IMR-90 (cell line): Measurements from ENCODE around the gene MAFG. TPM values are rescaled to one million over a fixed set of nuclear protein-coding genes. Genes with fewer than 3 reads are reported as not detected.

ENCODE experiments used
- ATAC-seq: fragments of 200-7000 bp; cut with Tn5 transposase; 2 replicates; pipeline ENCODE4 v1.9.1; 2020; ENCODE audit warnings: low read depth, mild to moderate bottlenecking, moderate library complexity
- BruUV-seq: library from RNA; stranded (reverse); fragments of 400-500 nt; replicated peaks from 2 replicates; lab custom pipeline; 2021; lab: Mats Ljungman, UMichigan
- CTCF ChIA-PET: fragments of 300-600 bp; formaldehyde crosslinking; extraction: SDS; loops from one replicate; lab custom pipeline; 2021; ENCODE audit warnings: antibody characterized with exemption; lab: Yijun Ruan, JAX
- POLR2A ChIA-PET: fragments of 300-600 bp; sonication (Branson Sonifier 250); formaldehyde crosslinking; loops from one replicate; lab custom pipeline; 2022; ENCODE audit warnings: antibody characterized with exemption; ENCODE audit not compliant: unreplicated experiment; lab: Charles Lee
- DNase-seq: peaks from one replicate; pipeline ENCODE4 v3.0.0; 2013
- H2AFZ ChIP-seq: replicated peaks from 2 replicates; pipeline ENCODE3; 2013; ENCODE audit warnings: low read length, mild to moderate bottlenecking; ENCODE audit not compliant: poor library complexity
- H2AK5ac ChIP-seq: 2 replicates; pipeline ENCODE4 v1.6.1; 2013; ENCODE audit warnings: low read depth, low read length, inconsistent platforms
- H2AK9ac ChIP-seq: replicated peaks from 2 replicates; pipeline ENCODE3; 2013; ENCODE audit warnings: mild to moderate bottlenecking, low read depth, low read length, moderate library complexity; ENCODE audit not compliant: poor library complexity
- H2BK120ac ChIP-seq: 2 replicates; pipeline ENCODE4 v1.6.1; 2013; ENCODE audit warnings: low read depth, low read length, inconsistent platforms
- H2BK15ac ChIP-seq: 3 replicates; pipeline ENCODE4 v1.6.1; 2013; ENCODE audit warnings: low read depth, low read length, inconsistent platforms
- H2BK20ac ChIP-seq: 2 replicates; pipeline ENCODE4 v1.6.1; 2013; ENCODE audit warnings: low read depth, mild to moderate bottlenecking, inconsistent platforms, low read length, moderate library complexity
- H2BK5ac ChIP-seq: 2 replicates; pipeline ENCODE4 v1.6.1; 2013; ENCODE audit warnings: mild to moderate bottlenecking, low read depth, low read length, inconsistent platforms; ENCODE audit not compliant: poor library complexity, severe bottlenecking
- H3K14ac ChIP-seq: replicated peaks from 2 replicates; pipeline ENCODE4 v1.6.1; 2013; ENCODE audit warnings: low read depth, low read length, inconsistent platforms
- H3K18ac ChIP-seq: 2 replicates; pipeline ENCODE4 v1.6.1; 2013; ENCODE audit warnings: low read depth, low read length, control low read depth
- H3K23ac ChIP-seq: 2 replicates; pipeline ENCODE4 v1.6.1; 2013; ENCODE audit warnings: low read depth, low read length, inconsistent platforms
- H3K27ac ChIP-seq: 2 replicates; pipeline ENCODE4 v1.5.1; 2013; ENCODE audit warnings: mild to moderate bottlenecking, control low read depth, low read length; ENCODE audit not compliant: insufficient read depth
- H3K27me3 ChIP-seq: 2 replicates; pipeline ENCODE4 v1.6.1; 2013; ENCODE audit warnings: low read length; ENCODE audit not compliant: control insufficient read depth, insufficient read depth
- H3K36me3 ChIP-seq: 2 replicates; pipeline ENCODE4 v1.6.1; 2013; ENCODE audit warnings: low read length, mixed read lengths; ENCODE audit not compliant: control insufficient read depth, insufficient read depth
- H3K4ac ChIP-seq: 2 replicates; pipeline ENCODE4 v1.6.1; 2013; ENCODE audit warnings: low read depth, low read length, inconsistent platforms
- H3K4me1 ChIP-seq: 2 replicates; pipeline ENCODE4 v1.6.1; 2013; ENCODE audit warnings: low read length, mixed read lengths; ENCODE audit not compliant: control insufficient read depth, insufficient read depth
- H3K4me2 ChIP-seq: 2 replicates; pipeline ENCODE4 v1.6.1; 2013; ENCODE audit warnings: low read depth, mild to moderate bottlenecking, control low read depth, low read length, moderate library complexity
- H3K4me3 ChIP-seq: 2 replicates; pipeline ENCODE4 v1.5.1; 2013; ENCODE audit warnings: low read depth, mild to moderate bottlenecking, control low read depth, low read length, moderate library complexity; ENCODE audit not compliant: insufficient read depth
- H3K56ac ChIP-seq: 2 replicates; pipeline ENCODE4 v1.6.1; 2013; ENCODE audit warnings: low read length, inconsistent platforms; ENCODE audit not compliant: insufficient read depth; ENCODE audit errors: extremely low read depth
- H3K79me1 ChIP-seq, 2 experiments: 2 replicates each; pipeline ENCODE4 v1.6.1; 2013; ENCODE audit warnings: low read length in 2 of 2, inconsistent platforms in 1 of 2, low read depth in 1 of 2
- H3K9ac ChIP-seq: 2 replicates; pipeline ENCODE4 v1.6.1; 2013; ENCODE audit warnings: low read depth, low read length, control low read depth
- H3K9me1 ChIP-seq: 2 replicates; pipeline ENCODE4 v1.6.1; 2013; ENCODE audit warnings: low read length, inconsistent platforms; ENCODE audit not compliant: insufficient read depth
- H3K9me3 ChIP-seq: 2 replicates; pipeline ENCODE4 v1.6.1; 2013; ENCODE audit warnings: low read length; ENCODE audit not compliant: control insufficient read depth, insufficient read depth
- H4K20me1 ChIP-seq: 2 replicates; pipeline ENCODE4 v1.6.1; 2013; ENCODE audit warnings: low read length, inconsistent platforms; ENCODE audit not compliant: insufficient read depth
- H4K5ac ChIP-seq: 2 replicates; pipeline ENCODE4 v1.6.1; 2013; ENCODE audit warnings: mild to moderate bottlenecking, low read depth, low read length, control low read depth
- H4K8ac ChIP-seq, 2 experiments: 2 replicates each; pipeline ENCODE4 v1.6.1; 2013; ENCODE audit warnings: low read depth in 2 of 2, low read length in 2 of 2, control low read depth in 1 of 2, inconsistent platforms in 1 of 2
- H4K91ac ChIP-seq: 2 replicates; pipeline ENCODE4 v1.6.1; 2013; ENCODE audit warnings: low read depth, low read length, inconsistent platforms; ENCODE audit not compliant: insufficient read depth
- BHLHE40 ChIP-seq: fragments of 150-350 bp; IDR thresholded peaks from 2 replicates; pipeline ENCODE4 v1.6.1; 2016; ENCODE audit warnings: mild to moderate bottlenecking, low read depth, low read length
- CEBPB ChIP-seq: IDR thresholded peaks from 2 replicates; pipeline ENCODE4 v1.6.1; 2012; ENCODE audit warnings: low read depth, low read length, improper control_type of control experiment
- ELK1 ChIP-seq: fragments of 150-350 bp; IDR thresholded peaks from 2 replicates; pipeline ENCODE4 v1.6.1; 2016; ENCODE audit warnings: low read depth, mild to moderate bottlenecking, low read length, moderate library complexity, borderline replicate concordance
- MXI1 ChIP-seq: IDR thresholded peaks from 2 replicates; pipeline ENCODE4 v1.6.1; 2012; ENCODE audit warnings: low read depth, mild to moderate bottlenecking, low read length, moderate library complexity, borderline replicate concordance
- RCOR1 ChIP-seq: IDR thresholded peaks from 2 replicates; pipeline ENCODE4 v1.6.1; 2012; ENCODE audit warnings: mild to moderate bottlenecking, low read length, improper control_type of control experiment; ENCODE audit not compliant: insufficient replicate concordance
- RFX5 ChIP-seq: IDR thresholded peaks from 2 replicates; pipeline ENCODE4 v1.8.0; 2012; ENCODE audit warnings: low read depth, mild to moderate bottlenecking, low read length, moderate library complexity
- USF2 ChIP-seq: fragments of 150-350 bp; IDR thresholded peaks from 2 replicates; pipeline ENCODE4 v1.6.1; 2017; ENCODE audit warnings: mild to moderate bottlenecking, antibody characterized with exemption, low read length, low read depth
- WGBS, 2 experiments: methylation state at CpG; one replicate each; pipeline versions ENCODE4 v1.1.5 to v1.1.7; 2013; ENCODE audit warnings: missing lambda C conversion rate in 2 of 2; ENCODE audit not compliant: insufficient read length in 1 of 2; ENCODE audit errors: extremely low coverage in 2 of 2; 5-methylcytosine and 5-hydroxymethylcytosine counted together
- dilution Hi-C: fragments of 300-500 bp; cut with HindIII; formaldehyde crosslinking; loops from one replicate; pipeline ENCODE4 v1.14.3; 2018; ENCODE audit warnings: low sequenced_read_pairs; ENCODE audit not compliant: unreplicated experiment
- in situ Hi-C: fragments of 300-500 bp; cut with MboI; formaldehyde crosslinking; loops from 3 replicates; pipeline ENCODE4 v1.14.3; 2019; ENCODE audit warnings: low sequenced_read_pairs, inconsistent platforms, mixed read lengths
- intact Hi-C: fragments of 100-400 bp; cut with micrococcal nuclease; formaldehyde crosslinking; loops from 2 replicates; pipeline ENCODE4 v1.10.0; 2022
- polyA plus RNA-seq, 3 experiments: library from polyadenylated mRNA; depleted of rRNA; stranded (reverse); fragments of >200 nt; gene quantifications; 2 replicates each; pipeline ENCODE4 v1.2.3, GENCODE V29; 2012; ENCODE audit warnings: low replicate concordance in 1 of 3
- total RNA-seq: library from RNA; depleted of rRNA; stranded (reverse); fragments of >200 nt; gene quantifications from 2 replicates; pipeline ENCODE4 v1.2.3, GENCODE V29; 2012

Gene MAFG
- total and polyA plus RNA-seq, 2 of the 4 experiments (the other 2 are of a cell fraction) = 6.1 to 15.4 TPM

DNA sequence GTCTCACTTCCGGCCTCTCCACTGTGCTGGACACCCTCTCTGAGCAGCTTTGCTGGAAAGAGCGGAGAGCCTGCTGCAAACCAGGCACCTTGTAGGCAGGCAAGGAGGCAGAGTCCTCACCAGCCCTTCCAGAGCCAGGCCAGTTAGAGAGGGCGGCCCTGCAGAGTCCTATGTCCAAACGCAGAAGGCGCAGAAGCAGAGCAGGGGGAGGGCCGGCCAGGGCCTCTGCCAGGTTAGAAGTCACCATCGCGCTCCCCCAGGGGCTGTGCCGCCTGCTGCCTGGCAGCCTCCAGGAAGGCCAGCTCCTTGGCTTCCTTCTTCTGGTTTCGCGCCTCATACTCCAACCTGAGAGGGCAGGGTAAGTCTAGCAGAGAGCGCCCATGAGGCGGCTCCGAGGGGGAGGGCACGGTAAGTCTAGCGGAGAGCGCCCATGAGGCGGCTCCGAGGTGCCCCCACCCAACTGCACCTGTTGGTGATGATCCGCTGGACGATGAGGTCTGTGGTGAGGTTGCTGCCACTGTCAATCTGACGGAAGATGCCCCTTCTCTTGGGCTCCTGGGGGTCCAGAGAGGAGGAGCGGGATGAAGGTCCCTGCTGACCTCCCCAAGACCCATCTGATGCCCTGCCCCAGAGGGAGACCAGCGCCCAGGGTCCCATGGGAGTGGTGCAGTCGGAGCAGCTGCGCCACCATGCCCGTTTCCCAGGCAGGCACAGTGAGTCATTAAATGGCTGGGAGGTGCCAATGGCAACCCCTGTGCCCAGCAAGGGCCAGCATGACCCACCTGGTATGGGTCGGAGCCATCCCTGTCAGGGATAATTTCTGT lies 22.7 kb downstream of the MAFG start:
- no peak overlapping the region for H3K18ac ChIP-seq
- H3K56ac ChIP-seq = no peak overlapping the region
- 0 out of 2 replicates have a peak, but pooled peaks cover 4% of the 10 kb centered on the region for H3K9me1 ChIP-seq
- H2AFZ ChIP-seq = no peak overlapping the region
- WGBS, 2 experiments = 84% methylated on average over 5 of the region's 28 CpGs; no CpG with 5 or more reads in 1 of the 2 experiments
- DNase-seq (no peak), ATAC-seq (no peak)
- peaks cover 10% of the 10 kb centered on the region for H4K20me1 ChIP-seq
- H4K91ac ChIP-seq = no peak overlapping the region
- CTCF ChIA-PET = no interaction called here
- no peak overlapping the region for H2BK5ac ChIP-seq
- no peak overlapping the region for H3K27ac ChIP-seq
- POLR2A ChIA-PET = no interaction called here
- no peak overlapping the region for H2AK9ac ChIP-seq
- H3K36me3 ChIP-seq = peaks cover 20% of the 10 kb centered on the region; the same call in 1 of the 2 replicates
- dilution Hi-C loops = no loop called here
- intact Hi-C loops = no loop called here
- no peak overlapping the region for H3K4me3 ChIP-seq
- H4K5ac ChIP-seq = no peak overlapping the region
- no peak overlapping the region for H2BK120ac ChIP-seq
- TF ChIP-seq RFX5 (no peak), MXI1 (no peak), BHLHE40 (no peak), RCOR1 (no peak), ELK1 (no peak), USF2 (no peak), CEBPB (no peak)
- no peak overlapping the region for H3K9ac ChIP-seq
- peaks cover 2% of the 10 kb centered on the region; the same call in 1 of the 2 replicates for H3K4me1 ChIP-seq
- no peak overlapping the region for H3K4ac ChIP-seq
- in situ Hi-C loops = no loop called here
- H3K23ac ChIP-seq = no peak overlapping the region
- H3K9me3 ChIP-seq = no peaks in the 10 kb centered on the region
- H2BK20ac ChIP-seq = no peak overlapping the region
- no peaks in the 10 kb centered on the region for H3K27me3 ChIP-seq
- BruUV-seq = no TSS peak
- H2AK5ac ChIP-seq = no peak overlapping the region
- H4K8ac ChIP-seq = no peak overlapping the region
- no peak overlapping the region for H3K4me2 ChIP-seq
- peaks cover 0 to 20% of the 10 kb centered on the region in 2 experiments; a peak in 2 of 4 replicates for H3K79me1 ChIP-seq
- H3K14ac ChIP-seq = no peak overlapping the region
- no peak overlapping the region for H2BK15ac ChIP-seq
